ENCODE results near the gene ZXDC.

GRCh38 chr3:126519506-126520455 lies 44.1 kb upstream of the ZXDC start:
- TF ChIP-seq CTCF (IDR thresholded peaks at IDR 0.05) (no peak), POLR2A (IDR thresholded peaks at IDR 0.05) (no peak), POLR2AphosphoS5 (IDR thresholded peaks at IDR 0.05; ENCODE audit: insufficient read depth in 1 of 2, low read depth in 1 of 2) (no peak)
